Progenitor cell of endocrine pancreas (in vitro differentiated cells): ENCODE measurements around the gene FARS2. TPM values are rescaled to one million over a fixed set of nuclear protein-coding genes. Genes with fewer than 3 reads are reported as not detected.

Source experiments
- DNase-seq: peaks from one replicate; pipeline ENCODE4 v3.0.0; 2021; ENCODE audit warnings: low spot score; ENCODE audit not compliant: unreplicated experiment
- H3K27ac Mint-ChIP-seq: 2 replicates; pipeline ENCODE4 v1.8.0; 2021; ENCODE audit warnings: mild to moderate bottlenecking, moderate library complexity, mixed read lengths
- H3K27me3 Mint-ChIP-seq: 2 replicates; pipeline ENCODE4 v1.8.0; 2021; ENCODE audit warnings: mixed read lengths
- H3K36me3 Mint-ChIP-seq: 2 replicates; pipeline ENCODE4 v1.8.0; 2022; ENCODE audit warnings: mixed read lengths; ENCODE audit not compliant: insufficient read depth
- H3K4me1 Mint-ChIP-seq: 2 replicates; pipeline ENCODE4 v1.8.0; 2021; ENCODE audit warnings: low read depth, mixed read lengths
- H3K4me3 Mint-ChIP-seq: 2 replicates; pipeline ENCODE4 v1.8.0; 2021; ENCODE audit warnings: low read depth, mild to moderate bottlenecking, moderate library complexity, mixed read lengths
- H3K9me3 Mint-ChIP-seq: 2 replicates; pipeline ENCODE4 v1.8.0; 2021; ENCODE audit warnings: low read depth, mixed read lengths
- CTCF ChIP-seq: fragments of 200-600 bp; sonication (generic); IDR thresholded peaks from one replicate; pipeline ENCODE4 v1.5.0; 2021; ENCODE audit warnings: antibody characterized with exemption, mild to moderate bottlenecking; ENCODE audit not compliant: unreplicated experiment
- total RNA-seq: library from RNA; stranded (reverse); gene quantifications from 2 replicates; pipeline ENCODE4 v1.2.1, GENCODE V29; 2021

FARS2 gene
- total RNA-seq, 1 donor from 2014 or later: 20.8 TPM

DNA sequence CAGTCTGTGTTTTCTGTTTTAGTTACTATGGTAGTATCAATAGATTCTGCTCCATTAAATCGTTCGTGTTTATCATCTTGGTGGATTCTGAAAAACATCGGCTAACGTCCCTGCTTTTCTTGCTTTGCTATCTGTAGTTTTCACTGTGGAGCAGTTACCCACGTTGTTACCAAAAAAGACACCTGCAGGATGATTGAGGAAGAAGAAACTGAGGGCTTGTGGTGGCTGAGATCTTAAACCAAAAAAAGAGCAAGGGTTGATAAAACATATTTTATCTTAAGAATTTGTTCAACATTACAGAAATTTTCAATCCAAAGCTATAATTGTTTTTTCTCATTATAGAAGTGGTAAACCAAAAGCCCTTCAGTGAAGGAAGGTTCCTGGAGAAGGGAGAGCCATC, 166.3 kb downstream of the FARS2 start:
- TF ChIP-seq CTCF: no peak
- Mint-ChIP-seq H3K4me3 (no peak overlapping the region), H3K36me3 (peaks cover under 1% of the 10 kb centered on the region), H3K4me1 (peaks cover 2% of the 10 kb centered on the region), H3K9me3 (no peaks in the 10 kb centered on the region), H3K27me3 (no peaks in the 10 kb centered on the region), H3K27ac (no peak overlapping the region)
- no peak for DNase-seq

DNA sequence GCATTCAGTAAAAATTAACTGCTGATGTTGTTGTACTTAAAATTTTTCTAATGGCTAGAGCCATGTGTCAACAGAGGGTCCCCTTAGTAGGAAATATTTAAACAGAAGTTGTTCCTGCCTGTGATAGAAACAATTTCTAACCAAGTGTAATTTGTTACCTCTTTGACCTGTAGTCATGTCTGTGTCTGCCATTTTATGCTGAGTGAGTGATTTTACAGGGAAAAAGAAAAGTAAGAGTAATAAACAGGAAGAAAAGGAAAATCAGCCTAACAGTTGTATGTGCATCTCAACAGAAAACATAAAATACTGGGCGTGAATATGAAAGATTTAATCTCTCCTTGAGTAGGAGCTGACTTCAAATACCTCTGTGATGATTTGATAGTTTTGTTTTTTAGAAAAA, 172.0 kb downstream of the FARS2 start:
- no peak for DNase-seq
- Mint-ChIP-seq H3K4me1 (peaks cover 2% of the 10 kb centered on the region), H3K27me3 (no peaks in the 10 kb centered on the region), H3K36me3 (peaks cover 8% of the 10 kb centered on the region), H3K4me3 (no peak overlapping the region), H3K9me3 (no peaks in the 10 kb centered on the region), H3K27ac (no peak overlapping the region)
- no peak for TF ChIP-seq CTCF

DNA sequence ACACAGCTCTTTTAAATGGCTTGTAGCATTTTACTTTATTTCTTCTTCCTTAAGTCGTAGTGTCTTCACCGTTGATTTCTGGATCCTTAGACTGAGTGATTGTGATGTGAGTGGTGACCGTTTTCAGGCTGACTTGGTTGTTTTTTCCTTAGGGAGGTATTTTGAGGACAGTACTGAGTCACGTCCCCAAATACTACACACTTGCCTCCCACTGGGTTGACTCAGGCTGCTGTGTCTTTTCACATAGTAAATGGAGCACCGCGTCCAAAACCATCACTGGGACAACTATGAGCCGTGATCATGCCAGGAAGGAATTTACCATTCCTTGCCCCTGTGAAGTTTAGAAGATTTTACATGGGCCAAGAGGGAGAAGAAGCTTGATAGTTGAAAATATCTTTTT, 174.1 kb downstream of the FARS2 start:
- H3K9me3 Mint-ChIP-seq: no peaks in the 10 kb centered on the region
- no peak for DNase-seq
- H3K36me3 Mint-ChIP-seq: peaks cover 8% of the 10 kb centered on the region
- no peaks in the 10 kb centered on the region for H3K27me3 Mint-ChIP-seq
- peaks cover 5% of the 10 kb centered on the region for H3K4me1 Mint-ChIP-seq
- no peak overlapping the region for H3K27ac Mint-ChIP-seq
- no peak overlapping the region for H3K4me3 Mint-ChIP-seq
- TF ChIP-seq CTCF: no peak

GRCh38 chr6:5438922-5439584, 177.7 kb downstream of the FARS2 start:
- Mint-ChIP-seq H3K27ac (no peak overlapping the region), H3K27me3 (no peaks in the 10 kb centered on the region), H3K4me3 (no peak overlapping the region), H3K4me1 (peaks cover 3% of the 10 kb centered on the region), H3K36me3 (peaks cover 6% of the 10 kb centered on the region), H3K9me3 (no peaks in the 10 kb centered on the region)
- no peak for TF ChIP-seq CTCF
- DNase-seq: no peak

DNA sequence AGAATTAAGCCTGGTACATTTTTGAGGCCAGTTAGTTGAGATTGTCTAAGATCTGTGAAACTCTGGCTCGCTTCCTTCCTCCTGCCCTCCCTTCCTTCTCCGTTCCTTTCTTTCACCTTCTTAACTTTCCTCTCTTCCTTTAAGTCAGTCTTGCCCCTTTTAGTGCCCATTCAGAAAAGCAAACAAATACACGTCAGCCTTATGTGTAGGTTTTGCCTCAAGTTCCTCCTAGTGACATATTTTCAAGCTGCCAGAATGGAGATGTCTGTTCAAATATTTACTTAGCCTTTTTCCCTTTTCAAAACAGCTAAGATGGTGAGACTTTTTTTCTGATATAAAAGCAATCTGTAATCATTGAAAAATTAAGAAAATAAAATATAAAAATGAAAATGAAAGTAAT, 178.4 kb downstream of the FARS2 start:
- H3K27me3 Mint-ChIP-seq: no peaks in the 10 kb centered on the region
- no peak overlapping the region for H3K4me3 Mint-ChIP-seq
- no peaks in the 10 kb centered on the region for H3K9me3 Mint-ChIP-seq
- no peak for DNase-seq
- peaks cover 4% of the 10 kb centered on the region for H3K36me3 Mint-ChIP-seq
- H3K27ac Mint-ChIP-seq: no peak overlapping the region
- peaks cover 3% of the 10 kb centered on the region for H3K4me1 Mint-ChIP-seq
- TF ChIP-seq CTCF: no peak
